Stimulated activated memory B cell treated with anti-CD40 and anti-IgM and Interleukin-4, amounts not matched to agents 10 μg/mL and 1 μg/mL and 100 μg/mL, for 72 hours (primary cell): ENCODE results near the gene PRRC1.
"Not testable (repeated sequence)": the region's sequence is repeated elsewhere in the genome, so short reads cannot be mapped to it uniquely, and the experiment has no call there.

Experiments
- ATAC-seq: fragments of 150-1000 bp; cut with Tn5 transposase; 2 replicates; pipeline ENCODE4 v1.10.0; 2021
- H3K27ac Mint-ChIP-seq: one replicate; pipeline ENCODE4 v1.8.0; 2022; ENCODE audit warnings: mild to moderate bottlenecking, mixed read lengths
- H3K27me3 Mint-ChIP-seq: one replicate; pipeline ENCODE4 v1.8.0; 2022; ENCODE audit warnings: mixed read lengths
- H3K36me3 Mint-ChIP-seq: one replicate; pipeline ENCODE4 v1.8.0; 2022; ENCODE audit warnings: mixed read lengths
- H3K4me1 Mint-ChIP-seq: one replicate; pipeline ENCODE4 v1.8.0; 2022; ENCODE audit warnings: mixed read lengths
- H3K4me3 Mint-ChIP-seq: one replicate; pipeline ENCODE4 v1.8.0; 2022; ENCODE audit warnings: mild to moderate bottlenecking, moderate library complexity, mixed read lengths
- H3K9me3 Mint-ChIP-seq: one replicate; pipeline ENCODE4 v1.8.0; 2022; ENCODE audit warnings: mixed read lengths

PRRC1 gene

DNA sequence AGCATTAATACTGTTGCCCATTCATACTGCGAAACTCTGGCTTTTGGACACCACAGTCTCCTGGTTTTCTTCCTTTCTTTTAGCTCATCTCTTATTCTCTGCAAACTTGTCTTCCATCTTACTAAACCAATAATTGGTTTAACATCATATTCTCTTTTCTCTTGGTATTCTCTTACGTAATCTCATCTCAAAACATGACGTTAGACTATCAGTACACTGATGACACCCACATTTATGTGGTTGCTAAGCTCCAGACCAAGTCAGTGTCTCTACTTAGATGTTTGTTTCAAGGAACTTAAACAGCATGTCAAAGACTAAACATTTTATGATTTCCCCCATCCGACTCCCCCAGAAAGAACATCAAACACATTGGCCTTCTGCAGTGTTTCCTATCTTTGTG is 2.1 kb downstream of the PRRC1 start:
- ATAC-seq: no peak
- peaks cover 9% of the 10 kb centered on the region for H3K9me3 Mint-ChIP-seq
- no peaks in the 10 kb centered on the region for H3K27me3 Mint-ChIP-seq
- peaks cover 36% of the 10 kb centered on the region for H3K4me1 Mint-ChIP-seq
- H3K4me3 Mint-ChIP-seq: no peak overlapping the region
- H3K36me3 Mint-ChIP-seq: peaks cover 41% of the 10 kb centered on the region
- no peak overlapping the region for H3K27ac Mint-ChIP-seq

DNA sequence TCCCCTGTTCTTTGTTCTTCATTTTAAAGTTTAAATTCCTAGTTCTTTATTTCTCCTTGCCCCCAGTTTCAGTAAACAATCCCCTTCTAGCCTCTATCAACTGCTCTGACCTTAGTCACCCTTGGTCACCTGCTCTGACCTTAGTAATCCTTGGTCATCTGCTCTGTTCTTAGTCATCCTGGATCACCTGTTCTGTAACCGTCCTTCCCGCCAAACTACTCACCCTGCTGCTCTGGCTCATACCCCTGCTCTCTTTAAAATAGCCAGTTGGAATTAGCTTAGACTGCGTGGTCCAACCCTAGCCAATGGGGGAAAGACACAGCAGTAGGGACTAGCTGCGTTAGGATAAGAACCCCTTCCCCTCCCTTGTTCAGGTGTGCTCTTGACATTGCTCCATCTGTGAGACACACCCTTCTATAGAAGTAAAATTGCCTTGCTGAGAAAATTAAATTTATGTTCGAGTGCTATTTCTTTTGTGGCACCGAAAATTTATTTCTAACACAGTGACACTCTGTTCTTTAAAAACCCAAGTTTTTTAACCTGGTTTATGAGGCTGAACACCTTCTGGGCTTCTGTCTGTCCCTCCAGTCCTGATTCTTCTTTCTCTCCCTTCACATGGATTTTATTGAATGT is 3.8 kb downstream of the PRRC1 start:
- H3K27me3 Mint-ChIP-seq: no peaks in the 10 kb centered on the region
- peaks cover 13% of the 10 kb centered on the region for H3K9me3 Mint-ChIP-seq
- peaks cover 58% of the 10 kb centered on the region for H3K36me3 Mint-ChIP-seq
- peaks cover 36% of the 10 kb centered on the region for H3K4me1 Mint-ChIP-seq
- no peak for ATAC-seq
- no peak overlapping the region for H3K4me3 Mint-ChIP-seq
- no peak overlapping the region for H3K27ac Mint-ChIP-seq

GRCh38 chr5:127525181-127525580 is 7.7 kb downstream of the PRRC1 start:
- ATAC-seq: no peak
- Mint-ChIP-seq H3K9me3 (peaks cover 13% of the 10 kb centered on the region), H3K4me3 (no peak overlapping the region), H3K27ac (no peak overlapping the region), H3K4me1 (peaks cover 18% of the 10 kb centered on the region), H3K27me3 (no peaks in the 10 kb centered on the region), H3K36me3 (peaks cover 75% of the 10 kb centered on the region)

- H3K9me3 Mint-ChIP-seq: no peaks in the 10 kb centered on the region
- H3K27me3 Mint-ChIP-seq: no peaks in the 10 kb centered on the region
- no peak overlapping the region for H3K27ac Mint-ChIP-seq
- ATAC-seq: no peak
- peaks cover 62% of the 10 kb centered on the region for H3K36me3 Mint-ChIP-seq
- no peak overlapping the region for H3K4me3 Mint-ChIP-seq
- no peaks in the 10 kb centered on the region for H3K4me1 Mint-ChIP-seq
Observed at GRCh38 chr5:127529904-127530682, 12.7 kb downstream of the PRRC1 start.

GRCh38 chr5:127536687-127537086 is 19.2 kb downstream of the PRRC1 start:
- no peak overlapping the region for H3K4me3 Mint-ChIP-seq
- peaks cover 54% of the 10 kb centered on the region for H3K36me3 Mint-ChIP-seq
- H3K27me3 Mint-ChIP-seq: no peaks in the 10 kb centered on the region
- H3K27ac Mint-ChIP-seq: no peak overlapping the region
- no peak for ATAC-seq
- H3K4me1 Mint-ChIP-seq: no peaks in the 10 kb centered on the region
- H3K9me3 Mint-ChIP-seq: no peaks in the 10 kb centered on the region

DNA sequence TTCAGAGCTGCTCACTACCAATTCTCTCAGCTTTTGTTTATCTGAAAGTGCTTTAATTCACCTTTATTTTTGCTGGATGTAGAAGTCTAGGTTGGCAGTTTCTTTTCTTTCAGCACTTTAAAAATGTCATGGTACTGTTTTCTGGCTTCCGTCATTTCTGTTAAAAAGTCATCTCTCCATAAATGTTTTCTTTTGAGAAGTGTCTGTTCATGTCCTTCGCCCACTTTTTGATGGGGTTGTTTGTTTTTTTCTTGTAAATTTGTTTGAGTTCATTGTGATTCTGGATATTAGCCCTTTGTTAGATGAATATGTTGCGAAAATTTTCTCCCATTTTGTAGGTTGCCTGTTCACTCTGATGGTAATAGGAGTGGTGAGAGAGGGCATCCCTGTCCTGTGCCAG is 23.1 kb downstream of the PRRC1 start:
- H3K27ac Mint-ChIP-seq, ATAC-seq, H3K27me3 Mint-ChIP-seq, H3K9me3 Mint-ChIP-seq, H3K4me3 Mint-ChIP-seq, H3K4me1 Mint-ChIP-seq: not testable (repeated sequence)
- H3K36me3 Mint-ChIP-seq: peaks cover 57% of the 10 kb centered on the region

DNA sequence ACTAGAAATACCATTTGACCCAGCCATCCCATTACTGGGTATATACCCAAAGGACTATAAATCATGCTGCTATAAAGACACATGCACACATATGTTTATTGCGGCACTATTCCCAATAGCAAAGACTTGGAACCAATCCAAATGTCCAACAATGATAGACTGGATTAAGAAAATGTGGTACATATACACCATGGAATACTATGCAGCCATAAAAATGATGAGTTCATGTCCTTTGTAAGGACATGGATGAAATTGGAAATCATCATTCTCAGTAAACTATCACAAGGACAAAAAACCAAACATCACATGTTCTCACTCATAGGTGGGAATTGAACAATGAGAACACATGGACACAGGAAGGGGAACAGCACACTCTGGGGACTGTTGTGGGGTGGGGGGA is 27.8 kb downstream of the PRRC1 start:
- H3K4me3 Mint-ChIP-seq, H3K9me3 Mint-ChIP-seq, H3K27me3 Mint-ChIP-seq, H3K4me1 Mint-ChIP-seq, H3K27ac Mint-ChIP-seq, ATAC-seq: not testable (repeated sequence)
- peaks cover 51% of the 10 kb centered on the region for H3K36me3 Mint-ChIP-seq

DNA sequence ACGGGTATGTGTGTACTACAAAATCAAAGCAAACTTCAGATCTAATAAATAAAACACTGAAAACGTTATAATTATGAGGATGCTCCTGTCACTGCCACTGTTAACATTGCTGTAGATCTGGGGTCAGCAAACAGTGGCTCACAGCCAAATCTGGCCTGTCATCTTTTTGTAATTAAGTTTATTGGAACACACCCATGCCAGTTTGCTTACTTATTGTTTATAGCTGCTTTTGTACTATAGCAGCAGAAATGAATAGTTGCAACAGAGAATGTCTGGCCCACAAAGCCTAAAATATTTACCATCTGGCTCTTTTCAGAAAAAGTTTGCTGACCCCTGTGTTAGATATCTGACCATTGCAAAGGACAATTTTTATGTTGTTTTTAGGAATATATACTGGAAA is 32.1 kb downstream of the PRRC1 start:
- no peak for ATAC-seq
- Mint-ChIP-seq H3K4me1 (peaks cover 7% of the 10 kb centered on the region), H3K4me3 (no peak overlapping the region), H3K27me3 (no peaks in the 10 kb centered on the region), H3K9me3 (no peaks in the 10 kb centered on the region), H3K36me3 (peaks cover 62% of the 10 kb centered on the region), H3K27ac (no peak overlapping the region)

DNA sequence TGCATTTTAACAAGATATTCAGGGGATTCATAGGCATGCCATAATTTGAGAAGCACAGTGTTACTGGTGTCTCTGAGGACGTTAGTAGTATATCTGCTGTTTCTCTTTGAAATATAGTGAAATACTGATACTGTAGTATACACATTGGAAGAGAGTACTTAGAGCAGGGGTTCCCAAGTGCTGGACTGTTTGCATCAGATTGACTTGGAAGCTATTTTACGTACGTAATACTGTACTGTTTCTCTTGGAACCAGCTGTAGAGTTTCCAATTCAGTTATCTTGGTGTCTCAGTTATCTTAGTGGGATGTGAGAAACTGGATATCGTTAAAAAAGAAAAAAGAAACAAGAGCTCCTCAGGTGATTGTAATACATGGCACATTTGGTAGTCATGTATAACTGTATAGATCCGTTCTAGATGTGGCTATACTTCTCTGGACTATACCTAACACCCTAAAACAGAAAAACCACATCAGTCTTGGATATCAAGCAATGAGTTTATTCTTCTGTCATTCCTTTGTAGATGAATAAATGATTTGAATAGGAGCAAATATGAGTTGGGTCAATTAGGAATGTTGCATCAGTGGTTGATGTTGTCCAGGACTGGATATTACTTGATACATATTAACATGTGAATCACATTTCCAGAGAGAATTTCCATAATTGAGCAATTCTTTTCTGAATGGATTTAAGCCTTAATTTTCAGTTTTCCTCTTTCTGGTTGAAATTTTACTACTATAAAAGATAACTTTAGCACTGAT is 33.4 kb downstream of the PRRC1 start:
- Mint-ChIP-seq H3K27me3 (no peaks in the 10 kb centered on the region), H3K9me3 (no peaks in the 10 kb centered on the region), H3K4me1 (peaks cover 5% of the 10 kb centered on the region), H3K4me3 (no peak overlapping the region), H3K36me3 (peaks cover 51% of the 10 kb centered on the region), H3K27ac (no peak overlapping the region)
- ATAC-seq: no peak

- Mint-ChIP-seq H3K9me3 (no peaks in the 10 kb centered on the region), H3K27me3 (no peaks in the 10 kb centered on the region), H3K4me1 (no peaks in the 10 kb centered on the region), H3K4me3 (no peak overlapping the region), H3K36me3 (peaks cover 44% of the 10 kb centered on the region), H3K27ac (no peak overlapping the region)
- ATAC-seq: no peak
Observed at GRCh38 chr5:127551410-127552041, 34.1 kb downstream of the PRRC1 start.

GRCh38 chr5:127555826-127556225 is 38.4 kb downstream of the PRRC1 start:
- no peak for ATAC-seq
- Mint-ChIP-seq H3K9me3 (no peaks in the 10 kb centered on the region), H3K27me3 (no peaks in the 10 kb centered on the region), H3K4me1 (no peaks in the 10 kb centered on the region), H3K27ac (no peak overlapping the region), H3K36me3 (peaks cover 28% of the 10 kb centered on the region), H3K4me3 (no peak overlapping the region)

DNA sequence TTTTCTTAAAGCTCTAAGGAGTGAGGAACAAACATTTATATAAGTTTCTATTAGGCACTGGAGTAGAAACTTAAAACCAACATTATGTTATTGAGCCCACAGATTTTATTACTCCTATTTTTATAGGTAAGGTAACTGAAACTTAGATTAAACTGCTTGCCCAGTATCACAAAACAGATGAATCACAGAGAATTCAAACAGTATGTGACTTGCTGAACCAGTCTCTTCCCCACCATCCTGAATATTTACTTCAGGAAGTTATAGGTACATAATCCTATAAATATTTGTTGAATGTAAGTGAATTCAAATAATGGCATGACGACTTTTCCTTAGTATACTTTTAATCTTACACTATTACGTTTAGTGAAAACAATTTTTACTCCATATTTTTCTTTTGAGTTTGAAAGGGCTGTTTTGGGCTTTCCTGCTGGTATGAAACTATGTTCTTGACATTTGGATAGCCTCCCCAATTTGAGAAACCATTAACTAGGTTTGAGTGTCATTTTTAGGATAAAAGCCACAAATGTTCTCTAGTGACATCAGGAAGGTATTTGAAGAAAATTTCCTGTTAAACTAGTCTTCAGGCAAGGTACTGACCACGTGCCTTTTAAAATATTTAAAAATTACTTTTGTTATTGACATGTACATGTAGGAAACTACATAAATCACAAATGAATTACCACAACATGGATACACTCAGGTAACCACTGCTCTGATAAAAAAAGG is 39.3 kb downstream of the PRRC1 start:
- Mint-ChIP-seq H3K9me3 (no peaks in the 10 kb centered on the region), H3K4me1 (no peaks in the 10 kb centered on the region), H3K27ac (no peak overlapping the region), H3K36me3 (peaks cover 19% of the 10 kb centered on the region), H3K4me3 (no peak overlapping the region), H3K27me3 (no peaks in the 10 kb centered on the region)
- ATAC-seq: no peak

DNA sequence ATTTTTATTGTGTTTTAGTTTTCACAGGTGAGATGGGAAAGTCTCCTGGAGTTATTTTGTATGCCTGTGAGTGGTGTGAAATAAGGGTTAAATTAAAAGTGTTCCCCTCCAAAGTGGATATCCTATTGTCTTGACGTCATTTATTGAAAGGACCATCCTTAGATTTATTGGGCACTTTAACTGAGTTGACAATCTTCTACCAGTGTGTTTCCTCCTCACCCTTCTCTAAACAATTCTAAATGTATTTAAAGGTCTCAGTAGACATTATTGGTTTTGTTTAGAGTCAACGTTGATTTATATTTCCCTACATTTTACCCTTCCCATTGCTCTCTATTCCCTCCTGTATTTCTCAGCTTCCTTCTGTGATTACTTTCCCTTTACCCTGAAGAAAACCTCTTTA is 40.8 kb downstream of the PRRC1 start:
- H3K4me1 Mint-ChIP-seq: no peaks in the 10 kb centered on the region
- peaks cover 12% of the 10 kb centered on the region for H3K36me3 Mint-ChIP-seq
- H3K4me3 Mint-ChIP-seq: no peak overlapping the region
- no peaks in the 10 kb centered on the region for H3K27me3 Mint-ChIP-seq
- no peak for ATAC-seq
- H3K27ac Mint-ChIP-seq: no peak overlapping the region
- no peaks in the 10 kb centered on the region for H3K9me3 Mint-ChIP-seq

DNA sequence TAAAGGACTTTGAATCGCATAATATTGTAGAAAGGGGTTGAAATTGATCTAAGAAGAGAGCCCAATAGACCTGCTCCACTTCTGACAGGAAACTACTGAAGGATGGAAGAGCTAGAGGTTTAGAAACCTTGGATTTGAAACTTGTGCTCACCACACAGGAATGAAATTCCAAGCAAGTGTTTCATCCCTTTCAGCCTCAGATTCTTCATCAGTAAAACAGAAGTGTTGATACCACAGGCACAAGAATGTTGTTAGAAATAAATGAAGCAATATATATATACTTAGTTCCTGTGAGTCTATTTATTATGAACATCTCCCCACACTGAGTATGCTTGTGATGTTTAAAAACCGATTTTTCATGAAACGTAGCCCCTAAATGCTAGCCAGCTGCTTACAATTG is 43.8 kb downstream of the PRRC1 start:
- Mint-ChIP-seq H3K4me3 (no peak overlapping the region), H3K36me3 (no peaks in the 10 kb centered on the region), H3K4me1 (no peaks in the 10 kb centered on the region), H3K27me3 (peaks cover 16% of the 10 kb centered on the region), H3K27ac (no peak overlapping the region), H3K9me3 (no peaks in the 10 kb centered on the region)
- no peak for ATAC-seq

DNA sequence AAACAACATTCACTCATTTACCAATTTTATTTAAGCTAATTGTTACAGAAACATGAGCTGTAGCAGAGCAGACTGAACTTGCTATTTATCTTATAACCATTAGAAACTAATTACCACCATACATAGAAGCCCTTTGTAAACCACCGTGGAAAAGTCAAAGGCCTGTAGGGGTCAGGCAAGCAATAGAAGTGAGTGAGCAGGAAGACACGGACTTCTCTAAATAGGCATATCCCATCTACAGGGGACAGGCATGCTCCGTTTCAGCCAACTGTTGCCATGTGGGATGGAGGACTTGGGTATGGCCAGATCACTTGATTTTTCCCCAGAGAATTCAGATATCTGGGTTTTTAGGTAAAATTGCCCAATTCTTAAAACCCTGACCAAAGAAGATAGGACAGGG is 44.8 kb downstream of the PRRC1 start:
- H3K9me3 Mint-ChIP-seq: no peaks in the 10 kb centered on the region
- no peak for ATAC-seq
- no peak overlapping the region for H3K4me3 Mint-ChIP-seq
- H3K27ac Mint-ChIP-seq: no peak overlapping the region
- no peaks in the 10 kb centered on the region for H3K36me3 Mint-ChIP-seq
- peaks cover 25% of the 10 kb centered on the region for H3K27me3 Mint-ChIP-seq
- H3K4me1 Mint-ChIP-seq: peaks cover 3% of the 10 kb centered on the region
